GM21423 (cell line): ENCODE measurements around the gene SLC45A3.

Experiments
- ATAC-seq: cut with Tn5 transposase; IDR thresholded peaks from one replicate; pipeline ENCODE4 v1.9.1; 2021; ENCODE audit warnings: mild to moderate bottlenecking, moderate library complexity; ENCODE audit not compliant: unreplicated experiment

Gene SLC45A3

DNA sequence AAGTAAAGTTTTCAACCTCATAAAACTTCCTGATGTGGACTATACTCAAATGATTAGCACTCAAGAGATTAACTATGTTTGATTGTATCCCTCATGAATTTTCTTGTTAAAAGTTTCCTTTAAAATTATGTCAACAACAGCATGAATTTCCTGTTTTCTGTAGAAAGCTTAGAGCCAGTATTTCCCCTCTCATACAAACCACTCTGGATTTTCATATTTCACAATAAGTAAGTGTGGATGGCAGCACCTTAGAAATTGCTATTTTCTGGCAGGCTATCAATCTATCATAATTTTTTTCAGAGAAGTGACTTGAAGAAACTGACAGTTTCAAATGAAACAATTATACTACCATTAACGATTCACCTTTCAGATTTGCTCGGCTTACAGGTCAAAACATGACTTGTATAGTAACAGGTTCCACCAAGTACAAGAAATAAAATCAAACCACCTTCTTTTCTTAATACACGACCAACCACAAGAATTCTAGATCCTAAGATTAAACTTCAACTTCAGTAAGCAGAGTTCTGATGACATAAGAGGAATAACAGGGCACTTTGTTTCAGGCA is 69.3 kb downstream of the SLC45A3 start:
- no peak for ATAC-seq

DNA sequence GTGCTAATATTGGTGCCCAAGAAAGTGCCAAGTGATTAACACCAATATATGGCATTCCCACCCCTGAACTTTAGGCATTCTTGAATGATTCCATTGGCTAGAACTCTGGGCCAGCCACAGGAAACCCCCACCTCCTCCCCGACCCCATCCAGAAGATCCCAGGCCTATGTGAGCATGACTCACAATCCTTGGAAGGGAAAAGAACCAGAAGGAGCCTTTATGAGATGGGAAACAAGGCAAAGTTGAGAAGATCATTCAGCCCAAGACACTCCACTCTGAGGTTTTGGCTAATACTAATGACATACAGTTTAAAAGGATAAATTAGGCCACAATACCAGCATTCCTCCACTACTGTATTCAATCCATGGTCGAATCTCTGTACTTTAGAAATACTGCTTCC is 70.3 kb downstream of the SLC45A3 start:
- no peak for ATAC-seq
